ENCODE data around the gene SLC66A2.

- TF ChIP-seq CTCF (IDR thresholded peaks at IDR 0.05 in 8 of 11, conservative IDR thresholded peaks at IDR 0.05 in 3 of 11) (no peak), POLR2AphosphoS5 (IDR thresholded peaks at IDR 0.05) (no peak)
These were observed 75.9 kb downstream of the SLC66A2 start for GRCh38 chr18:79875531-79875919.
